ENCODE measurements around the gene SNX32. TPM values are rescaled to one million over a fixed set of nuclear protein-coding genes. Genes with fewer than 3 reads are reported as not detected.

Gene SNX32
- total and polyA plus RNA-seq, 2 of the 13 experiments (the other 11 are each of a cell fraction or from before 2014, with no cell fraction given) = 0.09 to 0.34 TPM

DNA sequence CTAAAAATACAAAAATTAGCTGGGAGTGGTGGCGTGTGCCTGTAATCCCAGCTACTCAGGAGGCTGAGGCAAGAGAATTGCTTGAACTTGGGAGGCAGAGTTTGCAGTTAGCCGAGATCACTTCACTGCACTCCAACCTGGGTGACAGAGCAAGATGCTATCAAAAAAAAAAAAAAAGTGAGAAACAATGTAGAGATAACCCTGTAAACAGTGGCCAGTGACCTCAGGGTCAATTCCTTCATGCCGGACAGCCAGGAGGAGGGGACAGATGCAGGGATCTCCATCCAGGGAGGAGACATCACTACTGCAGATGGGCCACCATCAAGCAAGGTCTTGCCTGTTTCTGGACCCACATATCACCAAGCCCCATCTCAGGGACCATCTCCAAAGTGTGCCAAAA, 14.0 kb downstream of the SNX32 start:
- DNase-seq (ENCODE audit: low spot score) (no peak), FAIRE-seq (peak; percentile 21), ATAC-seq (no peak)
- intact Hi-C loops (cut with micrococcal nuclease; ENCODE audit: unreplicated experiment) = no loop called here
- in situ Hi-C loops (cut with HindIII; ENCODE audit: extremely low pct_ligation_motif_present, low pct_unique_long_range_greater_than_20kb) = no loop called here
- H3K27ac ChIP-seq (ENCODE audit: extremely low read length, insufficient read depth, low read length) = no peak overlapping the region
- CTCF ChIA-PET (ENCODE audit: low intra/inter-chr PET ratio, low total read pairs) = no interaction called here
- BruUV-seq (replicated peaks) = no TSS peak
- no peak overlapping the region for H3K9ac ChIP-seq (ENCODE audit: insufficient read depth, low read depth, low read length)
- 0% methylated on average over 3 of the region's 3 CpGs for WGBS (ENCODE audit: low lambda C conversion rate)
- H3K27me3 ChIP-seq (ENCODE audit: control insufficient read depth in 1 of 2, insufficient read depth in 2 of 2, low read length in 2 of 2) = no peaks in the 10 kb centered on the region
- POLR2A ChIA-PET = interaction anchor here (4.1 kb wide), 2 partner anchors 10 to 12 kb away, joined by 20 to 21 read pairs; partner anchors contain the start of genes CFL1 and MUS81
- H3K36me3 ChIP-seq (replicated peaks in 1 of 2; ENCODE audit: control insufficient read depth in 1 of 2, insufficient read depth in 2 of 2, low read length in 2 of 2) = 0 out of 5 replicates have a peak, but pooled peaks cover 0 to 3% of the 10 kb centered on the region in 2 experiments
- H3K4me1 ChIP-seq (ENCODE audit: insufficient read depth, low read length) = peaks cover 60% of the 10 kb centered on the region
- H3K4me2 ChIP-seq (ENCODE audit: low read depth, low read length) = no peak overlapping the region
- H3K79me2 ChIP-seq (ENCODE audit: insufficient read depth, low read length) = no peaks in the 10 kb centered on the region
- H3K4me3 ChIP-seq (replicated peaks in 1 of 3; ENCODE audit: insufficient read depth in 1 of 3, low read depth in 2 of 3, low read length in 3 of 3) = no peak overlapping the region
- 0 out of 2 replicates have a peak, but pooled peaks cover 4% of the 10 kb centered on the region for H3K9me3 ChIP-seq (ENCODE audit: low read length)
- no peak overlapping the region for H2AFZ ChIP-seq (ENCODE audit: low read length)
- H4K20me1 ChIP-seq (ENCODE audit: insufficient read depth, low read length) = 0 out of 2 replicates have a peak, but pooled peaks cover under 1% of the 10 kb centered on the region
- TF ChIP-seq NR2F6 (IDR thresholded peaks at IDR 0.05) (peak; percentile 51; the same call in 1 of the 2 replicates), NR2F6 (CRISPR knock-in tag; IDR thresholded peaks at IDR 0.05) (peak; percentile 71), KMT2A (CRISPR knock-in tag; IDR thresholded peaks at IDR 0.05) (no peak), NFYC (CRISPR knock-in tag; IDR thresholded peaks at IDR 0.05) (no peak), HNRNPL (IDR thresholded peaks at IDR 0.05; ENCODE audit: low read depth, low read length) (no peak), ZKSCAN1 (IDR thresholded peaks at IDR 0.05; ENCODE audit: low read length) (no peak), MLLT10 (CRISPR knock-in tag; IDR thresholded peaks at IDR 0.05) (no peak), BHLHE40 (IDR thresholded peaks at IDR 0.05; ENCODE audit: low read length) (no peak), NR2F2 (IDR thresholded peaks at IDR 0.05; ENCODE audit: borderline replicate concordance, low read depth) (peak; percentile 39; the same call in 1 of the 2 replicates), TEAD3 (CRISPR knock-in tag; optimal IDR thresholded peaks at IDR 0.05; ENCODE audit: borderline replicate concordance) (no peak), ZNF383 (CRISPR knock-in tag; IDR thresholded peaks at IDR 0.05; ENCODE audit: borderline replicate concordance) (no peak)
- TF ChIP-seq, protein P1, sequence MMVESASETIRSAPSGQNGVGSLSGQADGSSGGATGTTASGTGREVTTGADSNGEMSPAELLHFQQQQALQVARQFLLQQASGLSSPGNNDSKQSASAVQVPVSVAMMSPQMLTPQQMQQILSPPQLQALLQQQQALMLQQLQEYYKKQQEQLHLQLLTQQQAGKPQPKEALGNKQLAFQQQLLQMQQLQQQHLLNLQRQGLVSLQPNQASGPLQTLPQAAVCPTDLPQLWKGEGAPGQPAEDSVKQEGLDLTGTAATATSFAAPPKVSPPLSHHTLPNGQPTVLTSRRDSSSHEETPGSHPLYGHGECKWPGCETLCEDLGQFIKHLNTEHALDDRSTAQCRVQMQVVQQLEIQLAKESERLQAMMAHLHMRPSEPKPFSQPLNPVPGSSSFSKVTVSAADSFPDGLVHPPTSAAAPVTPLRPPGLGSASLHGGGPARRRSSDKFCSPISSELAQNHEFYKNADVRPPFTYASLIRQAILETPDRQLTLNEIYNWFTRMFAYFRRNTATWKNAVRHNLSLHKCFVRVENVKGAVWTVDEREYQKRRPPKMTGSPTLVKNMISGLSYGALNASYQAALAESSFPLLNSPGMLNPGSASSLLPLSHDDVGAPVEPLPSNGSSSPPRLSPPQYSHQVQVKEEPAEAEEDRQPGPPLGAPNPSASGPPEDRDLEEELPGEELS (CRISPR knock-in tag; IDR thresholded peaks at IDR 0.05) = no peak
- TF ChIP-seq, protein P2, sequence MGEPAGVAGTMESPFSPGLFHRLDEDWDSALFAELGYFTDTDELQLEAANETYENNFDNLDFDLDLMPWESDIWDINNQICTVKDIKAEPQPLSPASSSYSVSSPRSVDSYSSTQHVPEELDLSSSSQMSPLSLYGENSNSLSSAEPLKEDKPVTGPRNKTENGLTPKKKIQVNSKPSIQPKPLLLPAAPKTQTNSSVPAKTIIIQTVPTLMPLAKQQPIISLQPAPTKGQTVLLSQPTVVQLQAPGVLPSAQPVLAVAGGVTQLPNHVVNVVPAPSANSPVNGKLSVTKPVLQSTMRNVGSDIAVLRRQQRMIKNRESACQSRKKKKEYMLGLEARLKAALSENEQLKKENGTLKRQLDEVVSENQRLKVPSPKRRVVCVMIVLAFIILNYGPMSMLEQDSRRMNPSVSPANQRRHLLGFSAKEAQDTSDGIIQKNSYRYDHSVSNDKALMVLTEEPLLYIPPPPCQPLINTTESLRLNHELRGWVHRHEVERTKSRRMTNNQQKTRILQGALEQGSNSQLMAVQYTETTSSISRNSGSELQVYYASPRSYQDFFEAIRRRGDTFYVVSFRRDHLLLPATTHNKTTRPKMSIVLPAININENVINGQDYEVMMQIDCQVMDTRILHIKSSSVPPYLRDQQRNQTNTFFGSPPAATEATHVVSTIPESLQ (CRISPR knock-in tag; conservative IDR thresholded peaks at IDR 0.05) = no peak
- TF ChIP-seq, protein P3, sequence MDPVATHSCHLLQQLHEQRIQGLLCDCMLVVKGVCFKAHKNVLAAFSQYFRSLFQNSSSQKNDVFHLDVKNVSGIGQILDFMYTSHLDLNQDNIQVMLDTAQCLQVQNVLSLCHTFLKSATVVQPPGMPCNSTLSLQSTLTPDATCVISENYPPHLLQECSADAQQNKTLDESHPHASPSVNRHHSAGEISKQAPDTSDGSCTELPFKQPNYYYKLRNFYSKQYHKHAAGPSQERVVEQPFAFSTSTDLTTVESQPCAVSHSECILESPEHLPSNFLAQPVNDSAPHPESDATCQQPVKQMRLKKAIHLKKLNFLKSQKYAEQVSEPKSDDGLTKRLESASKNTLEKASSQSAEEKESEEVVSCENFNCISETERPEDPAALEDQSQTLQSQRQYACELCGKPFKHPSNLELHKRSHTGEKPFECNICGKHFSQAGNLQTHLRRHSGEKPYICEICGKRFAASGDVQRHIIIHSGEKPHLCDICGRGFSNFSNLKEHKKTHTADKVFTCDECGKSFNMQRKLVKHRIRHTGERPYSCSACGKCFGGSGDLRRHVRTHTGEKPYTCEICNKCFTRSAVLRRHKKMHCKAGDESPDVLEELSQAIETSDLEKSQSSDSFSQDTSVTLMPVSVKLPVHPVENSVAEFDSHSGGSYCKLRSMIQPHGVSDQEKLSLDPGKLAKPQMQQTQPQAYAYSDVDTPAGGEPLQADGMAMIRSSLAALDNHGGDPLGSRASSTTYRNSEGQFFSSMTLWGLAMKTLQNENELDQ (CRISPR knock-in tag; IDR thresholded peaks at IDR 0.05; ENCODE audit: borderline replicate concordance) = no peak
- TF ChIP-seq, protein P4, sequence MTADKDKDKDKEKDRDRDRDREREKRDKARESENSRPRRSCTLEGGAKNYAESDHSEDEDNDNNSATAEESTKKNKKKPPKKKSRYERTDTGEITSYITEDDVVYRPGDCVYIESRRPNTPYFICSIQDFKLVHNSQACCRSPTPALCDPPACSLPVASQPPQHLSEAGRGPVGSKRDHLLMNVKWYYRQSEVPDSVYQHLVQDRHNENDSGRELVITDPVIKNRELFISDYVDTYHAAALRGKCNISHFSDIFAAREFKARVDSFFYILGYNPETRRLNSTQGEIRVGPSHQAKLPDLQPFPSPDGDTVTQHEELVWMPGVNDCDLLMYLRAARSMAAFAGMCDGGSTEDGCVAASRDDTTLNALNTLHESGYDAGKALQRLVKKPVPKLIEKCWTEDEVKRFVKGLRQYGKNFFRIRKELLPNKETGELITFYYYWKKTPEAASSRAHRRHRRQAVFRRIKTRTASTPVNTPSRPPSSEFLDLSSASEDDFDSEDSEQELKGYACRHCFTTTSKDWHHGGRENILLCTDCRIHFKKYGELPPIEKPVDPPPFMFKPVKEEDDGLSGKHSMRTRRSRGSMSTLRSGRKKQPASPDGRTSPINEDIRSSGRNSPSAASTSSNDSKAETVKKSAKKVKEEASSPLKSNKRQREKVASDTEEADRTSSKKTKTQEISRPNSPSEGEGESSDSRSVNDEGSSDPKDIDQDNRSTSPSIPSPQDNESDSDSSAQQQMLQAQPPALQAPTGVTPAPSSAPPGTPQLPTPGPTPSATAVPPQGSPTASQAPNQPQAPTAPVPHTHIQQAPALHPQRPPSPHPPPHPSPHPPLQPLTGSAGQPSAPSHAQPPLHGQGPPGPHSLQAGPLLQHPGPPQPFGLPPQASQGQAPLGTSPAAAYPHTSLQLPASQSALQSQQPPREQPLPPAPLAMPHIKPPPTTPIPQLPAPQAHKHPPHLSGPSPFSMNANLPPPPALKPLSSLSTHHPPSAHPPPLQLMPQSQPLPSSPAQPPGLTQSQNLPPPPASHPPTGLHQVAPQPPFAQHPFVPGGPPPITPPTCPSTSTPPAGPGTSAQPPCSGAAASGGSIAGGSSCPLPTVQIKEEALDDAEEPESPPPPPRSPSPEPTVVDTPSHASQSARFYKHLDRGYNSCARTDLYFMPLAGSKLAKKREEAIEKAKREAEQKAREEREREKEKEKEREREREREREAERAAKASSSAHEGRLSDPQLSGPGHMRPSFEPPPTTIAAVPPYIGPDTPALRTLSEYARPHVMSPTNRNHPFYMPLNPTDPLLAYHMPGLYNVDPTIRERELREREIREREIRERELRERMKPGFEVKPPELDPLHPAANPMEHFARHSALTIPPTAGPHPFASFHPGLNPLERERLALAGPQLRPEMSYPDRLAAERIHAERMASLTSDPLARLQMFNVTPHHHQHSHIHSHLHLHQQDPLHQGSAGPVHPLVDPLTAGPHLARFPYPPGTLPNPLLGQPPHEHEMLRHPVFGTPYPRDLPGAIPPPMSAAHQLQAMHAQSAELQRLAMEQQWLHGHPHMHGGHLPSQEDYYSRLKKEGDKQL (CRISPR knock-in tag; IDR thresholded peaks at IDR 0.05; ENCODE audit: low read depth) = no peak
